SK-N-SH (cell line): ENCODE data around the gene CAPZA2. TPM values are rescaled to one million over a fixed set of nuclear protein-coding genes. Genes with fewer than 3 reads are reported as not detected.
A peak's percentile ranks its signal among the peaks of the same experiment; 100 is the strongest.

Experiments used
- CHD2 ChIP-seq: fragments of 150-350 bp; IDR thresholded peaks from 2 replicates; pipeline ENCODE4 v1.6.1; 2018; ENCODE audit warnings: low read length; ENCODE audit not compliant: partially characterized antibody
- CTCF ChIP-seq: fragments of 200-600 bp; sonication (generic); IDR thresholded peaks from 2 replicates; pipeline ENCODE4 v1.6.1; 2017; ENCODE audit warnings: antibody characterized with exemption, mild to moderate bottlenecking, moderate library complexity
- ELF1 ChIP-seq: IDR thresholded peaks from 2 replicates; pipeline ENCODE4 v1.4.0; 2012
- FOXJ3 ChIP-seq: sonication (generic); formaldehyde crosslinking; IDR thresholded peaks from 2 replicates; pipeline ENCODE4 v1.5.1; 2020; ENCODE audit warnings: mild to moderate bottlenecking, missing genetic modification reagents
- GABPA ChIP-seq: IDR thresholded peaks from 2 replicates; pipeline ENCODE4 v1.4.0; 2012; ENCODE audit warnings: low read depth, mild to moderate bottlenecking
- GATA2 ChIP-seq: sonication (generic); formaldehyde crosslinking; IDR thresholded peaks from 2 replicates; pipeline ENCODE4 v1.5.0; 2020; ENCODE audit warnings: mild to moderate bottlenecking, missing genetic modification reagents
- IRF3 ChIP-seq: fragments of 150-350 bp; IDR thresholded peaks from 2 replicates; pipeline ENCODE4 v1.6.1; 2016; ENCODE audit warnings: mild to moderate bottlenecking, low read depth, low read length
- MAX ChIP-seq: IDR thresholded peaks from 2 replicates; pipeline ENCODE4 v1.4.0; 2012; ENCODE audit warnings: low read depth
- MEF2A ChIP-seq: IDR thresholded peaks from 2 replicates; pipeline ENCODE4 v1.4.0; 2012; ENCODE audit warnings: low read depth, borderline replicate concordance
- NFIC ChIP-seq: IDR thresholded peaks from 2 replicates; pipeline ENCODE4 v1.4.0; 2012; ENCODE audit warnings: borderline replicate concordance
- NRF1 ChIP-seq: IDR thresholded peaks from 2 replicates; pipeline ENCODE4 v1.6.1; 2012; ENCODE audit warnings: low read depth, mild to moderate bottlenecking, low read length
- POLR2AphosphoS5 ChIP-seq: IDR thresholded peaks from 2 replicates; pipeline ENCODE4 v1.6.1; 2012; ENCODE audit warnings: low read depth, low read length
- RAD21 ChIP-seq: IDR thresholded peaks from 2 replicates; pipeline ENCODE4 v1.6.1; 2012; ENCODE audit warnings: mild to moderate bottlenecking, low read length
- RCOR1 ChIP-seq: fragments of 150-350 bp; IDR thresholded peaks from 2 replicates; pipeline ENCODE4 v1.6.1; 2017; ENCODE audit warnings: antibody characterized with exemption, low read length
- RFX5 ChIP-seq: IDR thresholded peaks from 2 replicates; pipeline ENCODE4 v1.6.1; 2012; ENCODE audit warnings: mild to moderate bottlenecking, improper control_type of control experiment, low read length
- SIN3A ChIP-seq: IDR thresholded peaks from 2 replicates; pipeline ENCODE4 v1.6.1; 2012; ENCODE audit warnings: low read depth, mild to moderate bottlenecking, low read length, moderate library complexity, borderline replicate concordance
- TEAD4 ChIP-seq: IDR thresholded peaks from 2 replicates; pipeline ENCODE4 v1.4.0; 2012; ENCODE audit warnings: mild to moderate bottlenecking, borderline replicate concordance; ENCODE audit not compliant: insufficient read depth
- ZBTB33 ChIP-seq: IDR thresholded peaks from 2 replicates; pipeline ENCODE4 v1.4.0; 2012; ENCODE audit warnings: low read depth, borderline replicate concordance
- polyA plus RNA-seq, 3 experiments: library from polyadenylated mRNA; depleted of rRNA; stranded (reverse); fragments of >200 nt; gene quantifications; 2 replicates each; pipeline ENCODE4 v1.2.3, GENCODE V29; 2012

The CAPZA2 gene
- polyA plus RNA-seq, 1 of the 3 experiments (the other 2 are of a cell fraction), result 44.6 TPM

GRCh38 chr7:116953372-116953905, 91.1 kb downstream of the CAPZA2 start, which contains the start of gene ST7 (continued):
- TF ChIP-seq ELF1 (no peak), MAX (0 out of 2 replicates have a peak, but pooled peaks have one; percentile 22), POLR2AphosphoS5 (peak; percentile 73; the same call in 1 of the 2 replicates), RFX5 (no peak), IRF3 (no peak), NFIC (no peak), FOXJ3 (no peak), RCOR1 (no peak), GATA2 (CRISPR knock-in tag) (no peak), CHD2 (peak; percentile 14), RAD21 (no peak), TEAD4 (no peak), GABPA (no peak), MEF2A (no peak), SIN3A (0 out of 2 replicates have a peak, but pooled peaks have one; percentile 2), CTCF (no peak), ZBTB33 (0 out of 2 replicates have a peak, but pooled peaks have one; percentile 3), NRF1 (no peak)
